Testis (tissue), 2 donors: ENCODE measurements around the gene SMIM24.

Experiments
- POLR2A ChIP-seq: fragments of 450-650 bp; IDR thresholded peaks from one replicate; pipeline ENCODE4 v1.6.1; 2017; ENCODE audit warnings: antibody characterized with exemption, mild to moderate bottlenecking, moderate library complexity
- TF ChIP-seq, protein P1 (sequence below), 3 experiments: fragments of 450-650 bp in 2 of 3; fragments of 200-600 bp in 1 of 3; sonication (generic) in 1 of 3; IDR thresholded peaks; one replicate each; pipeline ENCODE4 v1.5.1; 2016 to 2019; ENCODE audit warnings: antibody characterized with exemption in 3 of 3, mild to moderate bottlenecking in 2 of 3, moderate library complexity in 1 of 3

DNA sequence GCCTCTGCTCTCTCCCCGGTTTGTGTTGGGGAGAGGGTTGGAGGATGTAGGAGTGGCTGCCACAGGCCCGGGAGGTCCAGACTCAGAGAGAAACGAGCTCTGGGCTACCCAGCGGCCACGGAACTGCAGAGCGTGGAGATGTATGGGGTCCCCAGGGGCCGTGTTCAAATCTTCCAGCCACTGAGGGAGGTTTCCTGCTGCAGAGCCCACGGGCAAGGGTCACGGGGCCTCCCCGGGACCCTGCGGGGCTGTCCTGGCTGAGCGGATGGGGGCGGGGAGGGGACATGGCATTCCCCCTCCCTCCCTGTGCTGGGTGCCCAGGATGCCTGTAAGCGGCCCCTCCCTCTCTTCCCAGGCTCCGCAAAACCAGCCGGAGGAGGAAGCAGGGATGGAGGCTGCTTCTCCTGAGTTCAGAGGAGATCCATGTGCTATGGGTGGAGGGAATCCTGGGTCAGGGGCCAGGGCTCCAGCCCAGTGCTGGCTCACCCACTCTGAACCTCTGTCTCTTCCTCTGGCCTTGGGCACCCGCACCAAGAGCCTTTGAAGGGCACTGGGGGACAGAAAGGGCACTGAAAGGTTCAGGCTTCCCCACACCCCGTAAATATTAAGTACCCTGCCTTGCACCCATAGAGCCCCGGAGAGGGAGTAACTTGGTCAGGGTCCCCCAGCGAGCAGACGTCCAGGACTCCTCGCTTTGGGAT, 22.6 kb downstream of the SMIM24 start:
- TF ChIP-seq, protein P1, sequence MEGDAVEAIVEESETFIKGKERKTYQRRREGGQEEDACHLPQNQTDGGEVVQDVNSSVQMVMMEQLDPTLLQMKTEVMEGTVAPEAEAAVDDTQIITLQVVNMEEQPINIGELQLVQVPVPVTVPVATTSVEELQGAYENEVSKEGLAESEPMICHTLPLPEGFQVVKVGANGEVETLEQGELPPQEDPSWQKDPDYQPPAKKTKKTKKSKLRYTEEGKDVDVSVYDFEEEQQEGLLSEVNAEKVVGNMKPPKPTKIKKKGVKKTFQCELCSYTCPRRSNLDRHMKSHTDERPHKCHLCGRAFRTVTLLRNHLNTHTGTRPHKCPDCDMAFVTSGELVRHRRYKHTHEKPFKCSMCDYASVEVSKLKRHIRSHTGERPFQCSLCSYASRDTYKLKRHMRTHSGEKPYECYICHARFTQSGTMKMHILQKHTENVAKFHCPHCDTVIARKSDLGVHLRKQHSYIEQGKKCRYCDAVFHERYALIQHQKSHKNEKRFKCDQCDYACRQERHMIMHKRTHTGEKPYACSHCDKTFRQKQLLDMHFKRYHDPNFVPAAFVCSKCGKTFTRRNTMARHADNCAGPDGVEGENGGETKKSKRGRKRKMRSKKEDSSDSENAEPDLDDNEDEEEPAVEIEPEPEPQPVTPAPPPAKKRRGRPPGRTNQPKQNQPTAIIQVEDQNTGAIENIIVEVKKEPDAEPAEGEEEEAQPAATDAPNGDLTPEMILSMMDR (IDR thresholded peaks at IDR 0.05): no peak
- no peak for TF ChIP-seq POLR2A
